GM12892 (cell line): Measurements from ENCODE around the gene LDHB.
"Not testable (repeated sequence)": the region's sequence is repeated elsewhere in the genome, so short reads cannot be mapped to it uniquely, and the experiment has no call there.

Experiments
- DNase-seq: peaks from one replicate; pipeline ENCODE4 v3.0.0; 2011; ENCODE audit not compliant: insufficient read length
- FAIRE-seq: peaks from 2 replicates; lab custom pipeline; 2011; peaks lifted over from hg19 to GRCh38; lab: Jason Lieb, UNC
- POLR2A ChIP-seq: IDR thresholded peaks from 2 replicates; pipeline ENCODE4 v1.6.1; 2011; ENCODE audit warnings: low read depth, low read length, control low read depth
- POLR2AphosphoS5 ChIP-seq: IDR thresholded peaks from 2 replicates; pipeline ENCODE4 v1.6.1; 2011; ENCODE audit warnings: low read depth, low read length, control low read depth
- TAF1 ChIP-seq: IDR thresholded peaks from 2 replicates; pipeline ENCODE4 v1.6.1; 2011; ENCODE audit warnings: low read depth, mild to moderate bottlenecking, control low read depth, low read length, borderline replicate concordance

Gene LDHB

GRCh38 chr12:21677622-21678277 is 20.1 kb upstream of the LDHB start:
- FAIRE-seq: no peak
- TF ChIP-seq POLR2A (no peak), POLR2AphosphoS5 (no peak), TAF1 (no peak)
- DNase-seq: no peak

GRCh38 chr12:21677204-21677603 is 19.6 kb upstream of the LDHB start:
- TF ChIP-seq TAF1 (no peak), POLR2AphosphoS5 (no peak), POLR2A (no peak)
- no peak for FAIRE-seq
- no peak for DNase-seq

GRCh38 chr12:21676776-21677175 is 19.1 kb upstream of the LDHB start:
- DNase-seq: no peak
- no peak for TF ChIP-seq POLR2A
- no peak for TF ChIP-seq TAF1
- no peak for TF ChIP-seq POLR2AphosphoS5
- no peak for FAIRE-seq

DNA sequence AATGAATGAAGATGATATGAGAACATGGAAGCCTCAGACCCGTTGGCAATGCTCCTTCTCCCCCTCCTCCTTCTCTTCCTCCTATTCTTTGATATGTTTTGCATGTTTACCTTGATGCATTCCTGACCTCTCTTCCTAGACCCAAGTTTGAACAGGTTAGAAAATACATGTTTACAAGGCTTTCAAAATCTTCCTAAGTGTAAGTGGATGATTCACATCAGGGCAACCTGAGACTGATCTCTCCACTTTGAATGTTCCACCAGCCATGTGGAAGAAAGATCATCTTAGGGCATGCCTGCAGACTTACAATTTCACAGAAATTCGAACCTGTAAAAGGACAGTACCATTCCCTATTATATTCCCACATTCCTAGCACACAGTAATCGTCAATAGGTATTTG is 18.0 kb upstream of the LDHB start:
- DNase-seq (no peak), FAIRE-seq (no peak)
- no peak for TF ChIP-seq POLR2AphosphoS5
- no peak for TF ChIP-seq TAF1
- no peak for TF ChIP-seq POLR2A

DNA sequence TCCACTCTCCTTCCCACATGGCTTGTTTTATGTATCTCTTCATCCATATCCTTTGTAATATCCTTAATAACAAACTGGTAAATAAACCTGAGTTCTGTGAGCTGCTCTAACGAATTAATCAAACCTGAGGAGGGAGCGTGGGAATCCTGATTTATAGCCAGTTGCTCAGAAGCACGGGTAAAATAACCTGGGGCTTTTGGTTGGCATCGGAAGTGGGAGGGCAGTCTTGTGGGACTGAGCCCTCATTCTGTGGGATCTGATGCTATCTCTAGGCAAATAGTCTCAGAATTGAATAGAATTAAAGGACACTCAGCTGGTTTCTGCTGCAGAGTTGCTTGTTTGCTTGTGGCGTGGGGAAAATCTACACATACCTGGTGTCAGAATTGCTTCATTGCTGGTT is 17.5 kb upstream of the LDHB start:
- FAIRE-seq (no peak), DNase-seq (no peak)
- TF ChIP-seq POLR2A (no peak), TAF1 (no peak), POLR2AphosphoS5 (no peak)

DNA sequence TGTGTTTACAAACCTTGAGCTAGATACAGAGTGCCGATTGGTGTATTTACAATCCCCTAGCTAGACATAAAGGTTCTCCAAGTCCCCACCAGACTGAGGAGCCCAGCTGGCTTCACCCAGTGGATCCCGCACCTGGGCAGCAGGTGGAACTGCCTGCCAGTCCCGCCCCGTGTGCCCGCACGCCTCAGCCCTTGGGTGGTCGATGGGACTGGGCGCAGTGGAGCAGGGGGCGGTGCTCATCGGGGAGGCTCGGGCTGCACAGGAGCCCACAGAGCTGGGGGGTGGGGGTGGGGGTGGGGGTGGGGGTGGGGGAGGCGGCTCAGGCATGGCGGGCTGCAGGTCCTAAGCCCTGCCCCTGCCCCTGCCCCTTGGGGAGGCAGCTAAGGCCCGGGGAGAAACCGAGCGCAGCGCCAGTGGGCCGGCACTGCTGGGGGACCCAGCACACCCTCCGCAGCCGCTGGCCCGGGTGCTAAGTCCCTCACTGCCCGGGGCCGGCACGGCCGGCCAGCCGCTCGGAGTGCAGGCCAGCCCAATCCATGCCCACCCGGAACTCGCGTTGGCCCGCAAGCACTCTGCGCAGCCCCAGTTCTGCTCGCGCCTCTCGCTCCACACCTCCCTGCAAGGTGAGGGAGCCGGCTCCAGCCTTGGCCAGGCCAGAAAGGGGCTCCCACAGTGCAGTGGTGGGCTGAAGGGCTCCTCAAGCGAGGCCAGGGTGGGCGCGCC is 16.3 kb upstream of the LDHB start:
- not testable (repeated sequence) for FAIRE-seq

GRCh38 chr12:21672146-21672545 is 14.5 kb upstream of the LDHB start:
- DNase-seq (no peak), FAIRE-seq (no peak)
- TF ChIP-seq POLR2AphosphoS5: no peak
- TF ChIP-seq TAF1: no peak
- TF ChIP-seq POLR2A: no peak

More for the DNA sequence above, 16.3 kb upstream of the LDHB start:
- DNase-seq: not testable (repeated sequence)

DNA sequence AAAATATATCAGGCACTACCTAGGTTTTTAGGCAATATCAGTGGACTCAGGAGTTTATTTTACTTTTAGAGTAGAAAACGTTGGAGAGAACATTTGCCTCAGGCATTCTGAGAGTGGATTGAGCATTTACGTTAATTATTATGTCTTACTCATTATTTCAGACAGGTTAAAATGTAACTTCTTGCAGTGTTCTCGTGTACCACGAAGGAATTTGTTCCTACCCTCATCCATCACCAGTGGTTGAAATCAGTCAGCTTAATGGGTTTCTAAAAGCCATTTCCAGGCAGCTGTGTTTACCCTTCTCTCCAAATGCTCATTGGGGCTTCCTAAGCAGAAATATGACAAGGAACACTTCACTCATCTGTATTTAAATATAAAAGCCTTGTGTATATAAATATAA is 9.1 kb upstream of the LDHB start:
- TF ChIP-seq POLR2AphosphoS5 (no peak), TAF1 (no peak), POLR2A (no peak)
- DNase-seq: no peak
- FAIRE-seq: no peak

DNA sequence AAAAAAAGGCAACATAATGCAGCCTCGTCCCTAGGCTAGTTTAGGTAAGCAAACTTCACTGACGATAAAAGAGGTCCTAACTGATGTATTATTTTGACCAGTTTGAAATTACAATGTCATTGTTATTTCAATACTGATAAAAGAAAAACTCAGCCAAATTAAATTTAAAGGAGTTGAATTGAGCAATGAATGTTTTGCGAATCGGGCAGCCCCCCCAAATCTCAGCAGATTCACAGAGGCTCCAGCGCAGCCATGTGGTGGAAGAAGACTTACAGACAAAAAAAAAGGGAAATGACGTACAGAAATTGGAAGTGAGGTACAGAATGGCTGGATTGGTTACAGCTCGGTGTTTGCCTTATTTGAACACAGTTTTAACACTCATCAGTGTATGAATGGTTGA is 8.2 kb upstream of the LDHB start:
- TF ChIP-seq POLR2AphosphoS5: no peak
- TF ChIP-seq TAF1: no peak
- TF ChIP-seq POLR2A: no peak
- no peak for DNase-seq
- FAIRE-seq: no peak

- TF ChIP-seq POLR2A: no peak
- TF ChIP-seq POLR2AphosphoS5: no peak
- no peak for TF ChIP-seq TAF1
- FAIRE-seq (no peak), DNase-seq (no peak)
Measured at GRCh38 chr12:21662122-21662792, 4.6 kb upstream of the LDHB start.

GRCh38 chr12:21661396-21662093 is 3.9 kb upstream of the LDHB start:
- not testable (repeated sequence) for DNase-seq, FAIRE-seq

GRCh38 chr12:21659383-21659782 is 1.7 kb upstream of the LDHB start:
- DNase-seq (no peak), FAIRE-seq (no peak)
- no peak for TF ChIP-seq POLR2A
- TF ChIP-seq TAF1: no peak
- no peak for TF ChIP-seq POLR2AphosphoS5

GRCh38 chr12:21656905-21657325 is 727 bp downstream of the LDHB start:
- FAIRE-seq (peak; percentile 67), DNase-seq (no peak)
- no peak for TF ChIP-seq POLR2AphosphoS5
- TF ChIP-seq TAF1: no peak
- TF ChIP-seq POLR2A: peak; percentile 21; the same call in 1 of the 2 replicates

DNA sequence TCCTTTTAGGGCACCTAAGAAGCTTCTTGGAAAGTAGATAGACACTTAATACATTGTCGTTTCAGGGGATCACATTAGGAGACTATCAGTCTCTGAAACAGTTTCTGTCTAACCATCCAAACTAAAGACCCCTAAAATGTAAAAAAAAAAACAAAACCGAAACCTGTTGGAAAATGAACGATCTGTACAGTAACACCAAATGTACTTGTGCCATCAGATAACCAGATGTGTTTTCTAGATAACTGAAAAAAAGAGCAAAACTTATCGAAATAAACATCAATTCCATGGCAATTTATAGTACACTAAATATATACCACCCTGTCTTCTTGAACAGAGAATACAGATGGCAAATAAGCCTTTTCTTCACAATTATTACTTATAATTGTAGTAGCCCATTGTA is 2.1 kb downstream of the LDHB start:
- no peak for FAIRE-seq
- TF ChIP-seq POLR2AphosphoS5: no peak
- TF ChIP-seq POLR2A: no peak
- TF ChIP-seq TAF1: no peak
- DNase-seq: no peak
